ENCODE data around the gene ATF1.
"Not testable (repeated sequence)": the region's sequence is repeated elsewhere in the genome, so short reads cannot be mapped to it uniquely, and the experiment has no call there.

ATF1 gene

GRCh38 chr12:50806176-50806575 lies 42.3 kb downstream of the ATF1 start:
- no peak for DNase-seq

GRCh38 chr12:50809131-50809530 lies 45.2 kb downstream of the ATF1 start:
- DNase-seq, result not testable (repeated sequence)

- DNase-seq, result not testable (repeated sequence)
Measured at GRCh38 chr12:50814921-50815320, 51.0 kb downstream of the ATF1 start.

- DNase-seq, result no peak
Measured at GRCh38 chr12:50820177-50820576, 56.3 kb downstream of the ATF1 start.

- no peak for DNase-seq
Measured at GRCh38 chr12:50822082-50822481, 58.2 kb downstream of the ATF1 start.

GRCh38 chr12:50823724-50824123 lies 59.8 kb downstream of the ATF1 start:
- not testable (repeated sequence) for DNase-seq

- DNase-seq, result no peak
Measured at GRCh38 chr12:50824914-50825313, 61.0 kb downstream of the ATF1 start.

GRCh38 chr12:50825372-50825838 lies 61.5 kb downstream of the ATF1 start:
- DNase-seq, result peak; percentile 56

- no peak for DNase-seq
Measured at GRCh38 chr12:50828121-50828520, 64.2 kb downstream of the ATF1 start.

- DNase-seq, result no peak
Measured at GRCh38 chr12:50828886-50829285, 65.0 kb downstream of the ATF1 start.

- not testable (repeated sequence) for DNase-seq
Measured at GRCh38 chr12:50833801-50834200, 69.9 kb downstream of the ATF1 start.

GRCh38 chr12:50839042-50839441 lies 75.1 kb downstream of the ATF1 start:
- DNase-seq, result no peak

GRCh38 chr12:50840809-50841487 lies 77.0 kb downstream of the ATF1 start:
- DNase-seq, result no peak

- DNase-seq, result no peak
Measured at GRCh38 chr12:50841716-50842531, 78.0 kb downstream of the ATF1 start.

GRCh38 chr12:50842637-50843493 lies 79.0 kb downstream of the ATF1 start, which contains the start of gene TMPRSS12:
TMPRSS12 (plus strand) TSS chr12:50842926; CDS start chr12:50842965, 39 bp downstream.
- no peak for DNase-seq

- DNase-seq, result no peak
Measured at GRCh38 chr12:50845021-50845647, 81.2 kb downstream of the ATF1 start.

- no peak for DNase-seq
Measured at GRCh38 chr12:50848963-50849362, 85.1 kb downstream of the ATF1 start.

GRCh38 chr12:50855218-50855617 lies 91.3 kb downstream of the ATF1 start:
- not testable (repeated sequence) for DNase-seq

GRCh38 chr12:50855679-50856078 lies 91.8 kb downstream of the ATF1 start:
- not testable (repeated sequence) for DNase-seq

- no peak for DNase-seq
Measured at GRCh38 chr12:50859621-50860310, 95.9 kb downstream of the ATF1 start.

GRCh38 chr12:50862316-50862715 lies 98.4 kb downstream of the ATF1 start:
- DNase-seq, result no peak

GRCh38 chr12:50865266-50865665 lies 101.4 kb downstream of the ATF1 start:
- no peak for DNase-seq
